Renal cortex interstitium (tissue), 11 donors: ENCODE results near the gene HOXA11. TPM values are rescaled to one million over a fixed set of nuclear protein-coding genes. Genes with fewer than 3 reads are reported as not detected.

Experiments
- DNase-seq, 11 donors: peaks; one replicate each; pipeline ENCODE4 v3.0.0-alpha.2; 2013; ENCODE audit warnings: low read depth in 9 of 11, low spot score in 4 of 11; ENCODE audit errors: extremely low read depth in 1 of 11
- polyA plus RNA-seq, 3 donors: library from polyadenylated mRNA; unstranded; fragments of 120-200 nt; gene quantifications; one replicate each; pipeline ENCODE4 v1.2.1, GENCODE V29; 2013; ENCODE audit not compliant: insufficient read length in 3 of 3

The HOXA11 gene
- polyA plus RNA-seq, 3 donors, result 35.9 to 44.0 (median 37.0) TPM

DNA sequence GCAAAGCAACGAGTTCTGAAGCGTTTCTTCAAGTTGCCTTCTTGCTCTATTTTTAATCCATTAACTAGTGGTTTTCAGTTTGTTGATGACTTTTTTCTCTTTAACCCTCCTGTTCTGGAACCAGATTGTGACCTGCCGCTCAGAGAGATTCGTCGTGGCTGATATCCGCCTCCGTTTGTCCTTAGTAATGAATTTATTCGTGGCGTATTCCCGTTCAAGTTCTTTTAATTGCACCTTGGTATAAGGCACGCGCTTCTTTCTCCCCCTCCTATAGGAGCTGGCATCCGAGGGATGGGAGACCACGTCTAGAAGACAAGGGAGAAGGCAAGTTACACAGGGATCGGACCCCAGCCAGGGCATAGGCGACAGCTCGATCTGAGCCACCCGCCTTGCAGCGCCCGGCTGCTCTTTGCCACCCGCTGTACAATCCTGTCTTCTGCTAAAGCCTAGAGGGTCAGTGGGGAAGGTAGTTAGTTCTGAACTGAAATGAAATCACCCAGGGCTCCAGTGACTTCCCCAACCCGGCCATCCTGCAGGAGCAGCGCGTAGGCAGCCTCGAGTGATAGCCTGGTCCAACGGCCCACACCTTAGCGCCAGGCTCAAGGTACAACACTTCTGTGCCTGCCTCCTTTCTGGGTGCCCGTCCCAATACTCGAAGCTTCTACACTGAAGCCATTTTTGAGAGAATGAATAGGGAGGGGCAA is 13.3 kb upstream of the HOXA11 start:
- no peak for DNase-seq

DNA sequence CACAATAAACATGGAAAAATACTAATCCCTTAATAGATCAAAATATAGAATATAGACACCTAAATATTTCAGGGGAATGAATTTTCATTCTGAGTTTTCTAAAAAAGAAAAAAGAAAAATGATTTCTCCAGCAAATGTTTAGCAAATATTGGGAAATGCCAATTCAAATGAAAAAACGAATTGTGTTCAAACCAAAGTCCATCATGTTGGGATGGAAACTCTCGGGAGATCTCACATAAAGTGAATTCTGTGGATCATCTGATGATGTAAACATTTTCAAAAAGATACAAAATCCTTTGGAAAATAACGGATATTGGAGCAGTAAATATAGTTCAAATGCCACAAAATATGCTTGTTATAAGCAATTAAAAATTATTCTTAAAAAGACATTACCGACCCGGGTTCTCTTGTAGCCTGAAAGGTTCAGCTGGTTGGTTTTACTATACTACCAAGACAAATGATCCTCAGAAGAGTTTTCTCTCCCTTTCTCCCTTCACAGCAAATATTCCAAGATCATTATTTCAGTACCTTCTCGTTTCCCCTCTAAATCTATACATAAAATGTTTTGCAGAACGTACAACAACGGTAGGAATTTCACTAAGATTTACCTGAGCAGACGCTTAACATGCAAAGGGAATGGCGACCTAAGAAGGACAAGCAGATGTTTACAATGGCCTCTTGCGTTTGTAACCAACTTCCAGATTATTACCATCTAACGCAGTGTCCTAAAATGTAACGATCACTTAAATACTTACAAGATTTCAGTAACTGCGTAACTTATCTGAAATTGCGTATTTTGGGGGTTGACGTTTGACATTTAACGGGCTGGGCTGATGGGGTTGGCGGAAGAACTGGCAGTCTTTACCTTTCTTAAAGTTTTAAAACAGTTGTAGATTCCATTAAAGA is 12.4 kb upstream of the HOXA11 start:
- DNase-seq, result peak in 1 of 11 donors; percentile 57

- peak in 3 of 11 donors; percentile 75 to 84 (median 78) for DNase-seq
Measured at GRCh38 chr7:27196287-27196767, 11.3 kb upstream of the HOXA11 start.

DNA sequence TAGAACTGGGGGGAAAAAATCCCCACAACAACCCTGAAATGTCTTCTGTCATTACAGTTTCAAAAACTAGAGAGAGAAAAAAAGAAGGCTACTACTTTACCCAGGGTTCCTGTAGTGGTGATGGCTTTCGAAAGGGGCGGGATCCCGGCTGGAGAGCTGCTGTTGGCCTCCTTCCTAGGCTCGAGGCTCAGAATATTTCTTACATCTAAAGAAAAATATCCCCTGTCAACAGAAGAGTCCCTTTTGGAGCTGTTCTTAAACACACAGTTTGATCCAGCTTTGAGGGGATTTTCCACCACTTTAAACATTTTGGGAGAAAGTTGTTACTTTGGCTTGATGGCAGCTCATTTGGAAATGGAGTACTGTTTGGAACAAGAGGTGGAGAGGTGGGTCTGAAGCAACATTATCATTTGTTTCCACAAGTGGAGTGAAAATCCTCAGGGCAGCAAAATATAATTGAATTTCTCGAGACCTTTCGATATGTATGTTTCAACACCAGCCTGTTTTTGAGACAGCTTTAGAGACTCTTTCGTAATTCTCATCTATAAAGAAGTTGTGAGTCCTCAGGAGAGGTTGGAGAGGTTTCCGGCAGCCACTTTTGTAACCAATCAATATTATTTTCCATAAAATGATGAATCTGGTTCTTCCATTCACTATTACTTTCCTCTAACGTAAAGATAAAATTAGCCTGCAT is 9.8 kb upstream of the HOXA11 start:
- peak in 1 of 11 donors; percentile 17 for DNase-seq

- DNase-seq, result no peak
Measured at GRCh38 chr7:27194002-27194352, 8.9 kb upstream of the HOXA11 start.

DNA sequence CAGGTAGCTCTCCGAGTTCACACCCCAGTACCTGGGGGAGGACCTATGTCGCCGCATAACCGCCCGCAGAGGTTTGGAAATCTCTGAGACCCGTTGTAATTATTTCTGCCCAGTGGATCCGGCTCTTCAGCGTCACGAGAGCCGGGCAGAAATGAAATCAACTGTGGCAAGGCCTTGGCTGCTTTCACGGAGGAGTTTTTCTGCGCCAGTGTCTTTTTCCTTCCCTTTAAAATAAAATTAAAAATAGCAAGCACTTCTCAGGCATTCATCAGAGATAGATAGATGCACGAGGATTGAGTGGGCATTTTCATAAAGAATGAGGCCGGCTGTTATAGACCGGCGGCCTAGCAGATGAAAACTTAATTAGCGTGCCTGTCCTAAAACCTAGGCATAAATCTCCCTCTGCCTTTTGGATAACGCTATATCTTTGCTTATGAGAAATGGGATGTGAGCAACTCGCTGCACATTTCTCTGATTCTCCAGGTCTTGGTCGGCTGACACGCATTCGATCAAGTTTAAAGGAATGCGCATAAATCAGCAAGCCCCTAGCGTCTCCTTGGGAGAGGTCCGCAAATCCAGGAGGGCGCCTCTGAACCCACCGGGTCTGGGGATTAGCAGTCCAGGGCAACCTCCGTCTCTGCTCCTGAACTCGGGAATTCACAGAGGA is 8.4 kb upstream of the HOXA11 start:
- DNase-seq, result no peak

DNA sequence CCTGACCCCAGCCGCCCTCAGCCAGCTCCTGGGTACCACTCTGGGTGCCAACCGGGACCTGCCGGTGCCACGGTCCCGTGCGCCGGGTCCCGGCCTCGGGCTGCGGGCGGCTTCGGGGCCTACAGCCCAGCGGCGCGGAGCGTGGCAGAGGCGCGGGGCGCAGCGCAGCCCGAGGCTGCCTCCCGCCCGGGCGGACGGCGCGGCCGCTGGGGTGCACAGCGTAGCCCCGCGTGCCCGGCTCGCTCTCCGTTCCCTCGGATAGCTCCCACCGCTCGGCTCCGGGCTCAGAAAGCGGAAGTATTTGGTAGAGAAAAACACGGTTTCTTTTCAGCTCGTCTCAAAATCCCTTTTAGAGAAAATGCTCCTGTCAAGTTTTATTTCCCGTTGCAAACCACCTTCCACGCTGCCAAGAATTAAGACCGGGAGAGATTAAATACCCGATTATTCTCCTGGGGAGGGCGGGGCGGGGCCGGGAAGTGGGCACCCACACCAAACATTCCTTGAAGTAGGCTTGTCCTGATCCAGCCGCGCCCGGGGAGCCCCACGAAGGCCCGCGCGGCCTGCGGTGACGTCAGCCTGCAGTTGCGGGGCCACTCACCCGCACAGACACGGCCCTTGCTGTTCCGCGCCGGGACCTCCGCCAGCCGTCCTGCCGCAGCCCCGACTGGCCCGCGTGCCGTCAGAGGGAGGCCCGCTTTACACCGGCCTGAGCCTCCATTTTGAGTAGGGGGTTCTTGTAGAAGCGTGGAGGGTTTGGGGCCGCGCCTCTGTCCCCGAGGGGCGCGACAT is 7.7 kb upstream of the HOXA11 start:
- no peak for DNase-seq

DNA sequence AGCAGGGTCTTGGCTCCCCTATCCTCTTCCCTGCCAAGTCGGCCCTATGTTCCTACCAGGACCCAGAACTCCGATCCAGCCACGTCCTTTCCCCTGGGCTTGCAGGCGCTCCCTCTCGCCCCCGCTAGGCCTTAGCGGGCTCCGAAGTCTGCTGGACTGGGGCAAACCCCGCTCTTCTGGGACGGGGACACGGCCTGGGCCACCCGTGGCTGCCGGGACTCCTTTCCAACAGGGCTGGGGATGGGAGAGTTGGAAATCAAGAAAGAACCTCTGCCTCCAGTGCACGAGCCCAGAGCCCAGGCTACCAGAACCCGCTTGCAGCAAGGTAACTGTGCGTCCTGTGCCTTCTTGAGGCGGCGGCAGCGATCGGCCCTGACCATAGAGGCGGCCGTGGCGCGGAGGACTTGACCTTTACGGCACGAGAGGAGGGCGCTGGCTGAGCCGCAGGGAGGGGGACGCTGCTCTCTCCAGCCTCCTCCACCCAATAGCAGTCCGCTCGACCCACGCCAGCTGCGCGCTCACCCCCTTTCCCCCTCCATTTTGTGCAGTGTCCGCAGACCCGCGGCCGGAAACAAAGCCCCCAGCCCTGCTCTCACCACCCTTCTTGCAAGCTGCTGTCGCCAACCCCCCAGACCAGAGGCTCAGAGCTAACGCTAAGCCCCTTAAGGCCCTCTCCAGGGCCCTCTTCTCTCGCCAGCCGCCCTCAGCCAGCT is 7.0 kb upstream of the HOXA11 start:
- DNase-seq, result no peak

- no peak for DNase-seq
Measured at GRCh38 chr7:27191161-27191731, 6.2 kb upstream of the HOXA11 start.

DNA sequence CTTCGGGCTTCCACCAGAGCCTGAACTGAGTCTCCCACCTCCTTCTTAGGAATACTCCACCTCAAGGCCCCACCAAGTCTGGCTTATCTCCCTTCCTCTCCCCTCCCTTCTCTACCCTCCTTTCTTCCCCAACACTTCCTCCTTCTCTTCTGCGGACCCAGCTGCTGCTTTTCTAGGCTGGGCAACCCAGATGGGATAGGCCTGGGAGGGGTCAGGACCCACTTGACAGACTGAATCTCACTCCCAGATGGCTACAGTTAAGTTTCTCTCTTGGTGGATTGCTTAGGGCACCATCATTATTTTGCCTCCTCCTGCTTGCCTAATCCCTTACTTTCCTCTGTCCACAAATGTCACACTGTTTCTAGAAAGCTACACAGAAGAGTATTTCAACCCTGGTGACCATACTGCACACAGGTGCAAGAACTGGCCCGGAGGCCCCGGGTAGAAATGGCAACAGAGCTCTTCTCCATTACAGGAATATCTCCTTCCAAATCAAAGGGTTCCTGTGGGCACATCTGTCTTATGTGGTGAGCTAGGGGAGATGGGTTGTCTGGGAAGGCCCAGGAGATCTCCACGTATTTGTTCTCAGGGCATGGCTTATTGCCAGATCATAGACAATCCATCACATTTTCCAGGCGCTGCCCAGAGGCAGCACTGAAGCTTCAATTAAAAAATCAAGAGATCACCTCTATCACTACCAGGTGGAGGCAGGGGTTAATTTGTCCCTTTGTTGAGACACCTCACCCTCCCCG is 5.1 kb upstream of the HOXA11 start:
- DNase-seq, result no peak

DNA sequence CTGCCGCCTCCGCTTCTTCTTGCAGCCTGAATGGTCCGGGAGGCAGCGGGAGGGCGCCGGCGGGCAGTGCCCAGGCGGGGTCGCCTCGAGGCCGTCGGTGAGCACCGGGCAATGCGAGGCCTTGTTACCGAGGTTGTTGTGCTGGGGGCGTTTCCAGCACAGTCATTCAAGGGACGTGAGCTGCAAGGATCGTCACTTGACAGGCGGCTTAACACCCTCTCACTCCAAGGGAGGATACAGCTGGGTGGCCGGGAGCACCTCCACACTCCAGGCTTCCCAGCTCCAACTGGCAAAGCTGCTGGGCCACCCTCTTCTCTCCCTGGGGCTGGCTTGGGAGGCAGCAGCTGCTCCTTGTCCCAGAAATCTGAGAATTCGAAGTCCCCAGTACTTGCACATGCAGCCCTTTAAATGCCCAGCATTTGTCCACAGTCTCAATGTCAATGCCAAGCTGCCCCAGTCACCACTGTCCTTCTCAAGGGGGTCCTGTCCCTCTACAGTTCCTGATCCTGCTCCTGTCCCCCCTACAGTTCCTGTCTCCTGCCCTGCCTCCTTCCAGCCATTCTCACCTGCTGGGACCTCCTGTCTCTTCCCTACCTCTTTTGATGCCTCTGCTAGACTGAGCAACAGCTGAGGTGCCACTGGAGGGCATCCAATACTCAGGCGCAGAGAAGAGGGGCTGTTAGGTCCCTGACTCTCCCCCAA is 4.4 kb upstream of the HOXA11 start:
- peak in 2 of 11 donors; percentile 81 to 86 for DNase-seq

DNA sequence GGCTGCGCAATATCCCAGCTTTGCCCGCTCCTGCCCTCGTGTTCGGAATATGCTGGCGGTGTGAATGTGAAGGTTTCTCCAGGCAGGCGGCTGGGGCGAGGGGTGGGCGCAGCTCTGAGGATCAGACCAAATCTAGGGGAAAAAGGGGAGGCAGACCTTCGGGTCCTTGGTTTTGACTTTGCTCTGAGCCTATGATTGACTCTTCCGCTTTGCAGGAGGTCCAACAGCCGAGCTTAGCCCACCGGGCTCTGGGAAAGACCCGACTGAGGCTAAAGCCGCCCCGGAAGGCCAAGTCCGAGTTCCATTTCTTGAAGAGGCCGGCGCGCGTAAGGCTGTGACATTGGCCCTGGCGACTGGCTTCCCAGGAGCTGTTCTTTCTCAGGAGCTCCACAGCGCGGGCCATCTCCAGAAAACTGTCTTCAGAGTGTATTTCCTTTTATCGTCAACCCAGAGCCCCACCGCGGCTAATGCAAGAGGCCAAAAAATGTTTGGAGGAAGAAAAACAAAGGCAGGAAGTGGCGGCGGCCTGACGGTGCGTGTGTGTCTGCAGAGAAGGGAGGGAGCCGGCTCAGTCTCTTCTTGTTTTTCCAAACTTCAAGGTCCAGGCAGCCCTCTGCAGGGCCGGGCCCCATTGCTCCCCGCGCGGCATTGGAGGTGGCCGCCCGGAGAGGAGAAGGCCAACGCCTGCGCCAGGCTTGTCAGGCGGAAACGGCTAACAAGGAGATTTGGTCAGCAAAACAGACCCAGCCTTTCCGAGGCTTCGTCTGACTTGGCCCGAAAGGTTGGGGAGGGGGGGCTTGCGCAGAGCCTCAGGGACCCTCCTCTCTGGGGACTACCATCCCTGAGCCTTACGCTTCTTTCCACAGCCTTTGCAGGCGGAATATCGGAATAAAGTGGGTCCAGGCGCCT is 3.6 kb upstream of the HOXA11 start:
- DNase-seq, result no peak

DNA sequence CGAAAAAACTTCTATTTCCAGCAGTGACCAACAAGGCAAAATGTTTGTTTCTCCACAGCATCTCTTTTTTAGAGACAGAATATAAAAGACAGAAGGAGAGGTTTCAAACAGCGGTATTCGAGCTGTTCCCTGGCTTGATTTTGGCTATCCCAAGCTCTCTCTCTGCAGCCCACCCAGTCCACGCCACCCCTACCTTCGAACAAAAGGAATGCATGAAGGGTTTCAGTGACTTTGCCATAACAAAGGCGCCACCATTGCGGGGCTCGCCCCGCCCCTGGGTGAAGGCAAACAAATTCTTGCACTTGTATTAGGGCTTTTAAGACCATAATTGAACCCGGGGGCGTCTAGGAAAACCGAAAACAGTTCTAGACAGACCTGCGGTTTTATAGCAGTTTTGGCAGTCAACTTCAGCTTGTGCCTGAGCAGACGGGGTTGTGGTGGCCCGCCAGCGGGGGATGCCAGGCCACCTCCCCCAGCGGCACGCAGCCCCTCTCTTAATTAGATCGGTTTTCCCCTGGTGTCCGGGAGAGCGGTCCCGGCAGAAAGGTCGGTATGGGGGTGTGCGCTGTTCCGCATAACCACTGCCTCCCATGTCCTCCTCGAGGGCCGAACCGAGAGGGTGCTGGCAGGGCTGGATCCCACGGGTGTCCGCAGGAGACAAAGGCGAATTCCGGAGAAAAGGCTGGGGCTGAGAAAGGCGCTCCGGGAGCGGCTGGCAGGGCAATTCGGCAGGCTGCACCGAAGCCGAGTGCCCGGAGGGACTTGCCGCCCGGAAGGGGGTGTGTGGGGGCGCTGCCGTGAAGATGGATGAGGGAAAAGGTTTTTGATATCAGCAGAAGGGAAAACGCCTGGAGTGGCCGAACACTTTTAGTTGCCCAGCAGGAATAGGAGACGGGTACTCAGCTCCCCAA is 2.7 kb upstream of the HOXA11 start:
- DNase-seq, result no peak
